ENCODE data around the gene CDHR1.
A peak's percentile ranks its signal among the peaks of the same experiment; 100 is the strongest.

The CDHR1 gene

DNA sequence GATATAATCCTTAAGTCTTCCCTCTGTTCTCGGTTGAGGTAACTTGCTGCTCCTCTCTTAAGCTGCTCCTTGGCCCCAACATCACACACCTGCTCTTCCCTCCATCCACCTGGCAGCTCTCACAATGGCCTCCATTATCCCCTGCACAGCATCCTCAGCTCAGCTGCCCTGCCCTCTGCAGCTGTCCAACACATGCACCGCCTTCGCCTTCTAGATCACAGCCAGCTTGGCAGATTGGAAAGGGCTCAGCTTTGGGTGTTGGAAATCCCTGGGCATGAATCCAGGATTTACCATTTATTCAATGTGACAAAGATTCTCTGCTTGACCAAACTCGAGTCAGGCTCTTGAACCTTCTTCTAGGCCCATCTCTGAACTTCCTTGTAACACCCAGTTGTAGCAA lies 71.1 kb downstream of the CDHR1 start:
- DNase-seq: peak; percentile 78

GRCh38 chr10:84267503-84268126 lies 73.3 kb downstream of the CDHR1 start:
- no peak for DNase-seq

GRCh38 chr10:84269162-84269561 lies 74.8 kb downstream of the CDHR1 start:
- no peak for DNase-seq

All from COR-L47 (cell line).